GM19455 (cell line): ENCODE measurements around the gene HUNK.
"Not testable (repeated sequence)": the region's sequence is repeated elsewhere in the genome, so short reads cannot be mapped to it uniquely, and the experiment has no call there.

Experiments used
- ATAC-seq: cut with Tn5 transposase; IDR thresholded peaks from one replicate; pipeline ENCODE4 v1.9.1; 2021; ENCODE audit not compliant: unreplicated experiment

The HUNK gene

DNA sequence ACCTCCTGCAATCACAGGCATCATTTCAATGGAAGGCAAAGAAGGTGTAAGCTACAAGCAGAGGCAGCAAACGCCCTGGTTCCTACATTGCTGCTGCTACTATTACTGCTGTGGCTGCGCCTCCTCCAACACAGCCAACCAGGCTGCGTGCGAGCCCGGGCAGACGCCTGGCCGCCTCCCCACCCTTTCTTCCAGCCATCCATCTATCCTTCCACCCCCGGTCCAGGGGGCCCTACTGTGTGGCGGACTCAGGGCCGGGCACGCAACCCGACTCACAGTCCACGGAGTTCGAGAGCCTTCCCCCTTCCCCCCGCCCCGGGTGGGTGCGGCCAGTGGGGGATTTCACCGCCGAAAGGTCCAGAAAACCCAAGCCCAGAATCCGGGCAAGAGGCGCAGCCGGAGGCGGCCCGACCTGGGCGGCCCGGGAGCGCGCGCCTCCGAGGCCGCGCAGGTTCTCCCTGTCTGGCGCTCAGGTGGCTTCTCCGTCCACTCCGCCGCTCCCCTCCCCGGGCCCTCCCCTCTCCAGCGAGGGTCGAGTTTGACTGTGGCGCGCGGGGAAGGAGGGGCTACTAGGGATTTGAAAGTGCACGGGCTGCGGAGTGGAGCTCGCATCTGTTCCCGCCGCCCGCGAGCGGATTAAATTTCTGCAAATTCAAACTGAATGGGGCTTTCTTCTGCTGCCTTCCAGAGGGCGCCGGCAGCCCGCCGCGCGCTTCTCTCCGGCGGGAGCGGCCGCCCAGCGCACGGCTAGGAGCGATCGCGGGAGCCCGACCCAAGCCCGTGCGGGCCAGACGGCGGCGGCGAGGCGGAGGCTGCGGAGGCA, at the start of gene HUNK:
Gene HUNK (plus strand): TSS at position 569 of the 823 bp plus-strand sequence. CDS start 655 bp downstream, outside the sequence.
- ATAC-seq: no peak

DNA sequence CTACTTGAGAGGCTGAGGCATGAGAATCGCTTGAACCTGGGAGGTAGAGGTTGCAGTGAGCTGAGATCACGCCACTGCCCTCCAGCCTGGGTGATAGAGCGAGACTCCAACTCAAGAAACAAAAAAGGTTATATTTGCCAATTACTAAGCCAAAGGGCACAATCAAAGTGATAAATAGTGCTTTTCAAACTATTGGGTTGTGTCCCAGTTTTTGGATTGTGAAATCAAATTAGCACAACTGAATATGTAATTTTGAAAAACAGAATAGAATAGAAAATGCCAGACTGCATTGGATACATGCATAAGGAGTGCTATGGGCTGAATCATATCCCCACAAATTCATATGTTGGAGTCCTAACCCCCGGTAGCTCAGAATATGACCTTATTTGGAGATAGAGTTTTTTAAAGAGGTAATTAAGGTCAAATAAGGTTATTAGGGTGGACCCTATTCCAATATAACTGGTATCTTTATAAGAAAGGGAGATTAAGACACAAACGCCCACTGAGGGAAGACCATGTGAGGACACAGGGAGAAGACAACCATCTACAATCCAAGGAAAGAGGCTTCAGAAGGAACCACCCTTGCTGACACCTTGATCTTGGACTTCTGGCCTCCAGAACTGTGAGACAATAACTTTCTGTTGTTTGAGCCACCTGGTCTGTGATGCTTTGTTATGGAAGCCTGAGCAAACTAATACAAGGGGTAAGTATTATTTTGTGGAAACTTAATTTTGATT, 42.9 kb upstream of the HUNK start:
- ATAC-seq: no peak

DNA sequence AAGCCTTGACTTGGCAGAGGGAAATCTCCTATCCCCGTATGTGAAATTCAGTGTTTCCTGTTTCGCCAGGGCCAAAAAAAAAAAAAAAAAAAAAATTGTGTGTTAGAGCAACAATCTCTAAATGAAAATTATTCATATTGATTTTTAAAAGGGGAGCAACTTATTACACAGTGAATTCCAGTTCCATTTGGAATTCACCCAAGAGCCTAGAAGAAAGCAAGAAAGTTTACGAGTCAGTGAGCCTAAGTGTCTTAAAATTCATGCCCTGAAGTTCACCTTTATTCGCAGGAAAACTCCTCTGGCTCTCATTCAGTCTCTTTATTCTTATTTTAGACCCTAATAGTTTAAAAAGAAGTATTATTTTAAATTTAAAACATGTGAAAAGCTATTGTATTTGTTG, 42.1 kb upstream of the HUNK start:
- ATAC-seq: no peak

DNA sequence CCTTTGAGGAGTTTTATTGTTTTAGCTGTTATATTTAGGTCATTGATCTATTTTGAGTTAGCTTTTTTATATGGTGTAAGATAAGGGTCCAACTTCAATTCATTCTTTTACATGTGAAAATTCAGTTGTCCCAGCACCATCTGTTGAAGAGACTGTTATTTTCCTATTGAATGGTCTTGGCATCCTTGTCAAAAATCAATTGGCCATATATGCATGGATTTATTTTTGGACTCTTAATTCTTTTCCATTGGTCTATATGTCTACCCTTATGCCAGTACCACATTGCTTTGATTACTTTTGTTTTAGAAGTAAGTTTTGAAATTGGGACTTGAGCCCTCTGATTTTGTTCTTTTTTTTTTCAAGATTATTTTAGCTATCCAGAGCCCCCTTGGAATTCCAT, 35.8 kb upstream of the HUNK start:
- no peak for ATAC-seq

DNA sequence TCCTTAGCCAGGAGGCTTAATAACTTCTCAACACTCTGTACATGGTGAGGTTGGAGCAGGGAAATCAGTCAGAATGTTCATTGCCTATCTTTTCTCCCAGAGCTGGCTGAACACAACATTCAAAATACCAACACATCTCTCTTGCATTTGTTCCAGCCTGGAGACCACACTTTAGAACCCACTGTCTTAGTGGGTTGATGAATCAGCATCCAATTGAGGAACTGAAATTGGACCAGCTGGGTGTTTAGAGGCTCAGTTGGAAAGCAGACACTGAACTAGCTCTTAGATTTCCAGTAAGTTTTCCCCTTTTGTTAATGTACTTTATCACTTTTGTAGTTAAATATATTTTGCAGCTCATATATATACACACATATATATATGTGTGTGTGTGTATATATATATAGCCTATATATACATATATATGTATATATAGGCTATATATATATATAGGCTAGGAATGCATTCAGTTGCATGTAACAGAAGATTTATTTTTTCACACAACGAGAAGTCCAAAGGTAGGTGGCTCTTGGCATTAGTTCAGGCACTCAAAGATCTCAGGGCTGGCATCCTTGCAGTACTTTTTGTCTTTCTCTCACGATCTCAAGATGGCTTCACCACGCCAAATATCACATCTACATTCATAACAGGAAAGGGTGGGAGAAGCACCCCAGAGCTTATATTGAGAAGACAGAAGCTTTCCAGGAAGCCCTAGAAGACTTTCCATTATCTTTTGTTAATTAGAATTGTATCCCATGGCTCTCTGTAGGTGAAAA, 35.0 kb upstream of the HUNK start:
- ATAC-seq: no peak

DNA sequence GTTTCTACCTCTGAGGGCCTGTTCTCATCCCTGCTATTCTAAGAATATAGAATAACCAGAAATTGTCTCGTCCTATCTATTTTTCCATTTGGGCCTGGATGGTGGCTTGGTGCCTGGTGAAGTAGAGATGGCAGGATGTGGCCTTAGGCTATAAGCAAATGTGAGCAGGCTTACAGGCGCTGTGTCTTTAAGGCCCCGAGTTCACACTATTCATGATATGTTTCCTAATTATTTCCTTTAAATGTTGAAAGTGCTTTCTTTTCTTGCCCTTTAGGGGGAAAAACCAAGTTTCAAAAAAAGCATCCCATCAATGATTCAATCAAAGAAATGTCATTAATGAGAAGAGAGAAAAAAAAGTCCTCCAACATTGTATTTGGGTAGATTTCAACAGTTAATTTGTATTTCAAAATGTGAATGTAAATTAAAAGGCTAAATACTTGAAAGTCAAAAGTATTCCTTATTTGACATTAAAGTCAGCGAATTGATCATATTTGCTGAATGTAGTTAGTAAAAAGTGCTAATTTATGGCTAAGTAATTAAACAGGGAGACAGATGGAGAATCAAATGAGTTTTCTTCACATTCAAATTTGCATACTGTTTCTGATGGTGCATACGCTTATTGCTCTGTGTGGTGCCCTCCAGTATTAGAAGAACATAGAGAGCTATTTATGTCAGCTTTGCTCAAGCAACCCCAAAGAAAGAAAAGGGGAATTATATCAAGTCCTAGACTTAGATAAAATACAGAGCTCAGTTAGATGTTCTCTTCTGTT, 34.0 kb upstream of the HUNK start:
- ATAC-seq: no peak

DNA sequence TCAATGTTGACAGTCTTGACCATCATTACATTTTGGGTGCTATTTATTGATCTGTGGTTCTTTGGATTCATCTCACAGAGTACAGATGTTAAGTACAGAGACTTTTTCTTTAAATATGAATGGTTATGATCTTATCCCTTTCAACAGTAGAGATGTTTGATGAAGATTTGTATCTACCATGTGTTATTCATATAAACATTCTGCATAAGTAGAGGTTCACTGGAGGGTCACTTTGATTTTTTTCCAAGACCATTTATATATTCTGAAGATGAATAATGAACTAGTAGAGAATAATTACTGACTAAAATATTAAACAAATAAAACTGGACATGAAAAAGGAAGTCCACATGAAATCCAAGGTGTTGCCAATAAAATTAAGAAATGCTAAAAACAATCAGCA, 28.6 kb upstream of the HUNK start:
- ATAC-seq: no peak

DNA sequence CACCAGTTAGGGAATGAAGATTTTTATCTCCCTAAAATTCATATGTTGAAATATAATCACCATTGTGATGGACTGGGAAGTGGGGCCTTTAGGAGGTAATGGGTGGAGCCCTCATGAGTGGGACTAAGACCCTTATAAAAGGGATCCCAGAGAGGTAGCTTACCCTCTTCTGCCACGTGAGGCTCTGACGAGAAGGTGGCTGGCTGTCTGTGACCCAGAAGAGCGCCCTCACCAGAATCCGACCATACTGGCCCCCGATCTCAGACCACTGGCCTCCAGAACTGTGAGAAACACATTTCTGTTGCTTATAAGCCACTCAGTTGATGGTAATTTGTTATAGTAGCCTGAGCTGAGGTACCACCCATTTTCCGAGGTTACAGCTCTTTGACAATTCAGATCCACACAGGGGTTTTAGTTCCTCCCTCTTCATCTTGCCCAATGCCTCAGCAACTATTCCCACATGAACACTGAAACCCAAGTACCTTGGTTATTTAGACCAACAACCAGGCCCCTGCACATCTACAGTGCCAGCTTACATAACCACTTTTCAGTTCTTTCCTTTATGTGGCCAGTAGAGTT, 27.6 kb upstream of the HUNK start:
- ATAC-seq: no peak

DNA sequence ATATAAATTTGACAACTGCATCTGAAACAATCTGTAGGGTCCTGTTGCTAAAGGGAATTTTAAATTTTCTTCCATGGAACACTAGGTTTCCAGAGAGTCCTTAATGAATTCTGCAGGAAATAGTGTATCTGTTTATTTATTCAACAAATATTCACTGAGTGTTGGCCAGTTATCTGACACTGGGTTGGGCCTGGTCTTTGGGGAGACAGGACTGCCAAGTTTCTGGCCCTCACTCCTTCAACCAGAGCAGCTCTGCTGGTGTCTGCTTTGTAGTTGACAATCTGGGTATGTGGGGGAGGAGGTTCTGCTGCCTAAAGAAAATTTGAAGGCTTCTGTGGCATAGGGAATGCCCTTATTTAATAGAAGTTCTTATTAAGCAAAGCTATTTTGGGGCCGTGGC, 26.1 kb upstream of the HUNK start:
- no peak for ATAC-seq

DNA sequence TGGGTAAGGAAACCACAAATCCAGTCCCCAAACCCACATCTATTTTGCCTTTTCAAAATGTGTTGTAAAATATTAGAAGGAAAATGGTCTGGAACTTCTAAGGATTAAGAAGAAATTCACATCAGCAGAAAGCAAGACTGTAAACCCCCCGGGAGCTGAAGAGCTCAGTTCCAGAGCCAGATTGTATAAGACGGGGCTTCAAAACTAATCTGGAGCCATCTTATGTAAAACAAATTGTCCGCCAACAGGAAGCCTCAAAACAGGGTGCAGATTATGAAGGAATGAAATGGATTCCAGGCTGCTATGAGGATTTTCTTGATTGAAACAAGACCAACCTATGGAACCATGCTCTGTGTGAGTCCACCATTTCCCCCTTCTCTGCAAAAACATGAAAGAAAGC, 25.1 kb upstream of the HUNK start:
- ATAC-seq: no peak

DNA sequence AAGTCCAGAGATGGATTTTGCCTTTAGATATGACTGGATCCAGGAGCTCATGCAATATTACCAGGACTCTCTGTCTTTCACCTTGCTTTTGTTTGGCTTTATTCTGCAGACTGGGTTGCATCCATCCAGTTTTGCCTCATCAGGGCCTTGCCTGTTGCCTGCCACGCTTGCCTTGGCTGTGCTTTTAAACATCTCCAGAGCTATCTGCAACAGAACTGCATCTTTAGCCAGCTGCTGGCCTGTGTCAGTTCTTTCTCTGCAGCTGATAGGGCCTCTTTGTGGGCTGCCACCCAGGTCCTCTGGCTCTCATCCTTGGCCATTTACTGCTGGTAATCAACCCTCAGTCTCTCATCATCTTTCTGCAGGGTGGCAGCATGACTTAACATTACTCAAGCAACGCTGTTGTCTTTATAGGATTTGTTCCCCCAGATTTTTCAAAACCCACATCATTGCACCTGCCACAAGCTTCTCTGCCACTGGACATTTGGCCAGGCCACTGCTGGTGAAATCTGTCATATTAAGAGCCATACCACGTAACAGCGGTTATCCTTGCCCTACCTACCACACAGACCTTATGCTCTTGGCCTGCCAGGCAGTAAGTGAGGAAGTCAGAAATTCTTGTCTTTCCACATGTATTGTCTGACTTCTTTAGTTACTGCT, 24.4 kb upstream of the HUNK start:
- ATAC-seq: no peak

DNA sequence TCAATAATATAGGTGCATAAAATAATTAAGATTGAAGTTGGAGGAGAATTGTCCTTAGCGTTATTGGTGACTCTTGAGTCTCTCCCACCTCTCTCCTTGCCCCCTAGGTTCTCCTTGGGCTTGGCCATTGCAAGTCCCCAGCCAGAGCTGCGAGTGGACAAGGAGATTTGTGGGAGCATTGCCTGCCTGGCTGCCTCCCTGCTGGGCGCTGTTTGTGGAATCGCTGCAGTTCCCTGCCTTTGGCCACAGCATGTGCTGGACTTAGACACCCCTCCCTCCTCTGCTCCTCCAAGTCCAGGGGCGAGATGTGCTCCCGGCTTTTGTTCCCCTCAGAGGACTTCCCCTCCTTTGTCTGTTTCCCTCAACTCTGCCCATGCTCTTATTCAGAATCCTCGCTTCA, 21.9 kb upstream of the HUNK start:
- ATAC-seq: no peak

DNA sequence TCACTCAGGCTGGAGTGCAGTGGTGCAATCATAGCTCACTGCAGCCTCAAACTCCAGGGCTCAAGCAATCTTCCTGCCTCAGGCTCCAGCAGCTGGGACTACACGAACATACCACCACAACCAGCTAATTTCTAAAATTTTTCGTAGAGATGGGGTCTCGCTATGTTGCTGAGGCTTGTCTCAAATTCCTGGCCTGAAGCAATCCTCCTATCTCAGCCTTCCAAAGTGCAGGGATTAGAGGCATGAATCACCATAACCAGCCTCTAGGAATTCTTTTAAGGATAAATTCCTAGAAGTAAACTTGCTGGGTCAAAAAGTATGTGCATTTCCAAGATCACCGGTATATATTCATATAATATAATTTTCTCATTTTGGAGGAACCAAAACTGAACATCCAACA, 17.6 kb upstream of the HUNK start:
- no peak for ATAC-seq

DNA sequence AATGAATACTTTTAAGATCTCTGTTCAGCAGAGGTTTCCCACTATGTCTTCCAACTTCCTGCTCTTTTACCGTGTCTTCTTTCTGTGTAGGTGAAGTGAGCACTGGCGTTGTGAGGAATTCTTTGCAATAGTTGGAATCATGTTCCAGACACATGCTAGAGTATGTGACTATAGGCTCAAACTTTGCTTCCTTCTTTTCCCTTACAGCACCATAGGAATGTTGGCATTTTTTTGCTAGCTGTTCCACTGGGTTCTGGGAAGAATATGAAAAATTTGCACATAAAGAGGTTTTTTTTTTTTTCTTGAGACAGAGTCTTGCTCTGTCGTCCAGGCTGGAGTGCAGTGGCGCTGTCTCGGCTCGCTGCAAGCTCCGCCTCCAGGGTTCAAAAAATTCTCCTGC, 15.7 kb upstream of the HUNK start:
- ATAC-seq: no peak

DNA sequence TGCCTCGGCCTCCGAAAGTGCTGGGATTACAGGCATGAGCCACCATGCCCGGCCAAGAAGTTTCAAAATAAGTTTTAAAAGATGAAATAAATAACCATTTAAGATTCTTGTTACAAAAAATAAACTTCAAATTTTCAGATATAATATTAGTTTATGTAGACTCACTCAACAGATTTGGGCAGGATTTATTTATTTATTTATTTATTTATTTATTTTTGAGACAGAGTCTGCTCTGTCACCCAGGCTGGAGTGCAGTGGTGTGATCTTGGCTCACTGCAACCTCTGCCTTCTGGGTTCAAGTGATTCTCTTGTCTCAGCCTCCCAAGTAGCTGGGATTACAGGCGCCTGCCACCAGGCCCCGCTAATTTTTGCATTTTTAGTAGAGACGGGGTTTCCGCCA, 15.2 kb upstream of the HUNK start:
- not testable (repeated sequence) for ATAC-seq

DNA sequence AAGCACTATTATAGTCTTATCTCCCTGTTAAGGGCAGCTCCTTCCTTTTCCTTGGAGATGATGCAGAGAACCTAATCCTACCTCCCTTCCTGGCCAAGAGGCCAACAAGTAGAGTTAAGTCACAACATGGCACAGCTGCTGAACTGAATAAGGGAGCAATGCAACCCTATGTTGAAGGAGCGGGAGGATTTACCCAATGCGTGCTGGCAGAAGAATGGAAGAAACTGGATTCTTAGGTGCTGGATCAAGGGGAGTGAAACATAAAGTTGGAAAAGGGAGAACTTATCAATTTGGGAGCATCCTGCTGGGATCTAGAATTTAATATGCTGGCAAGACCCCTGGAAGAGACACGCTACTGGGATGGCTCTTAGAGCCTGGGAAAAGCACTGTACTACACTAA, 12.0 kb upstream of the HUNK start:
- ATAC-seq: no peak

DNA sequence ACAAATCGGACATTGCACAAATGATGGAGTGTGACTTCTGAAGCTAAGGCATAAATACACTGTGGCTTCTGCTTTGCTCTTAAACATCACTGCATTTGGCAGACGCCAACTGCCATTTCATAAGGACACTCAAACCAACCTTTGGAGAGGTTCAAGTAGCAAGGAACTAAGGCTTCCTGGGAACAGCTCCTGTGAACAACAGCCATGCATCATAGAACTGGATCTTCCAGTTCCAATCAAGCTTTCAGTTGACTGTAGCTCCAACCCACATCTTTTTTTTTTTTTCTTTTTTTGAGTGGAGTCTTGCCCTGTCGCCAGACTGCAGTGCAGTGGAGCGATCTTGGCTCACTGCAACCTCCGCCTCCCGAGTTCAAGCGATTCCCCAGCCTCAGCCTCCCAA, 10.7 kb upstream of the HUNK start:
- ATAC-seq: no peak

DNA sequence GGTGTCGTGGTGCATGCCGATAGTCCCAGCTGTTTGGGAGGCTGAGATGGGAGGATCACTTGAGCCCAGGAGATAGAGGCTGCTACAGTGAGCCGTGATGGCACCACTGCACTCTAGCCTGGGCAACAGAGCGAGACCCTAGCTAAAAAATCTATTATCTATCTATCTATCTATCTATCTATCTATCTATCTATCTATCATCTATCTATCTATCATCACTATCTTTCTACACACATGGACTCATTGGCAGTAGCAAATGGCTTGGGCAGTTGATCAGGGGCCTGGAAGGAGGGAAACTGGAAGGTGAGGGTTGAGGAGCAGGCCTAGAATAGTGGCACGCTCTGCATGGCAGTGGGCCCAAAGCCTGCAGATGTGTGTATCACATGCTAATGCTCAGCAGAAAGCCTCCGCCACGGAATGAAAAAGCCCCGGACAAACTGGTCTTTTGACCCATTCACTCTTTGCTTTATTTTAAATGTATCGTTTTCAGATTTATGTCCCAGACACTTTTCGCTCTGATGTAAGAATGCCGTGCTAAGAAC, 7.3 kb upstream of the HUNK start:
- no peak for ATAC-seq

DNA sequence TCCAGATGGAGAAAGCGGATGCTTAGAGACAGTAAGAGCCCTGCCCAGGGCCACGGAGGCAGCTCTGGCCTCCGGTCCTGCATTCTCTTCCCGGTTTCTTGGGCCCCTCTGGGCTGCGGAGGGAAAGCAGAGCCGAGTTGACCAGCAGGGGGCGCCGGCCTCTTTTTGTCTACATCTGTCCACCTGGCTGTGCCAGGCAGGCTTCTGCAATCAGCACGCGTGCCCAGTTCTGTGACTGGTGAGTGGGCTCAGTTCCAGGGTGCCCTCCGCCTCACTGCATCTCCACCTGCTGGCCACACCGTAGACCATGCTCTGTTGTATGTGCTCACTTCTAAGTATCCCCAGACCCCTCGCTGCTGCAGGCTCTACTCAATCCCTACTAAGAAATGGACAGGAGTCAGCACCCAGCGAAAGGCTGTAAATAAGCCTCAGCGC, 6.7 kb upstream of the HUNK start:
- no peak for ATAC-seq

DNA sequence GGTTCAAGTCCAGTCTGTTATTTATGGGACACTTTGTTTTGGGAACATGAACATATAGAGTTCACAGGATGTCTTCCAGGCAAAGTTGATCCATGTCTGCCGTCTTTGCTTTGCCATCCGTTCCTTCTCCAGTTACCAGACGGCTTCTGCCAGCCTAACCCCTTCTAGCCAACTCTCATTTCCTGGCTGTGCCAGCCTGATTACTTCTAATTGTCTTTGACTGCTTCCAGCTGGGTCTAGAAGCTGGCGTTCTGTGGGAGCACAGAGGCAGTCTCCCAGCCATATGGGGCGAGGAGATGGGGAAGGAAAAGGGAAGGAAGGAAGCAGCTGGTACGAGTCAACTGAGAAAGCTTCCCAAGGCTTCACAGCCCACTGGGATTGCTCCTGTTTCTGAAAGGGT, 3.1 kb upstream of the HUNK start:
- ATAC-seq: no peak
